HL-60/S4 treated with phorbol 12-myristate 13-acetate at 8.2 ng/mL for 4 days and 3 days (cell line): ENCODE data around the gene SLC35E2B.

ENCODE experiments used
- in situ Hi-C: fragments of 300-500 bp; cut with MboI; formaldehyde crosslinking; loops from 2 replicates; pipeline ENCODE4 v1.15.0; 2022; ENCODE audit warnings: low sequenced_read_pairs

SLC35E2B gene

DNA sequence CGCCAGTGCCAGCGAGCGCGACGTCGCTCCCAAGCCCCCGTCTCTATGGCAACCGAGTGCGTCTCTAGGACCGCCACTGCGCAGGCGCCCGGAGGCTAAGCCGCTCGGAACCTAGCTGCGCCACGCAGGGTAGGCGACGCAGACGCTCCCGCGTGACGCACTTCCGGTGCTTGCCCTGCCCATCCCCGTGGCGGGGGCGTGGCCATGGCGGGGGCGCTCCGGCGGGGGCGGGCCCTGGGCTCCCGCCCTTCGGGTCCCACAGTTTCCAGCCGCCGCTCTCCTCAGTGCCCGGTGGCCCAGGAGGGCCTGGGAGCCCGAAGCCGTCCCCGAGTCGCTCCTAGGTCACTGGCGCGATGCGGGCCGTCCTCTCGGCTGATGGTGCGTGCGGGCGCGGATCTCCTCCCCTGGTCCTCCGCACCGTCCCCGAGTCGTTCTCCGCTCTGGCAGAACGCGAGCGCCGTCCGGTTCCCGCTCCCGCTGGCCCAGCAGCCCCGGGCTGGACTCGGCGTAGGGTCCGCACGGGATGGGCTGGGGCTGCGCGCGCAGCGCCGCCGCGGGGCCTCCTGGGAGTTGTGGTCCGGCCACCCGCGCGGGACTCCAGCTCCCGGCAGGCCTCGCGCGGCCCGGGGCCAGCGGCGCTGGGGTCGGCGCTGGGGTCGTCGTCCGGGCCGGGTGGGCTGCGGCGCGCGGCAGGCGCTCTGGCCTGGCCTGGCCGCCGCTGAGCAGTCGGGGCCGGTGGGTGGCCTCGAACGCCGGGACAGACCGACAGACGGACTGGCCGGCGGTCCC, 77.1 kb downstream of the SLC35E2B start, which contains the start of gene MIB2:
Gene MIB2, plus strand, starts transcription at position 245 of the 789 bp plus-strand sequence. CDS start 7,953 bp downstream, outside the sequence.
- in situ Hi-C loops = no loop called here

- in situ Hi-C loops = no loop called here
Observed at GRCh38 chr1:1614954-1615255, 77.7 kb downstream of the SLC35E2B start.

GRCh38 chr1:1614204-1614953, 78.2 kb downstream of the SLC35E2B start:
- in situ Hi-C loops = no loop called here

DNA sequence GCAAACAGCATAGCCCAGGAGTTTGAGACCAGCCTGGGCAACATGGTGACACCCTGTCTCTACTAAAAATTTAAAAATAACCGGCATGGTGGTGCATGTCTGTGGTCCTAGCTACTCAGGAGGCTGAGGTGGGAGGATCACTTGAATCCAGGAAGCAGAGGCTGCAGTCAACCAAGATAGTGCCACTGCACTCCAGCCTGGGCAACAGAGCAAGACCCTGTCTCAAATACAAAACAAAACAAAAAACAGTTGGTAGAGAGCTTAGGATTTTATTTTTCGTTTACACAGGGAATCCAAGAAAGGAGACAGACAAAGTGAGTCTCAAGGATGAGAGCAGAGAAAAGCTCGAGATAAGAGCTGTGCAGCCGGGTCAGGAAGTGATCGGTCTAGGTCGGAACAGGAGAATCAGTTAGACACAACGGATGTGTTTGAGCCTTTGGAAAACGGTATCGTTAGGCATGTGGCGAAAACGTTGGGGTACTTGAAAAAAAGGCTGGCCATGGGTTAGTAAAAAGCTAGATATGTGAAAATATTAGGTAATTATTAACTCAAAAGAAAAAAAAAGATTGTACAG, 79.0 kb downstream of the SLC35E2B start:
- in situ Hi-C loops = no loop called here

DNA sequence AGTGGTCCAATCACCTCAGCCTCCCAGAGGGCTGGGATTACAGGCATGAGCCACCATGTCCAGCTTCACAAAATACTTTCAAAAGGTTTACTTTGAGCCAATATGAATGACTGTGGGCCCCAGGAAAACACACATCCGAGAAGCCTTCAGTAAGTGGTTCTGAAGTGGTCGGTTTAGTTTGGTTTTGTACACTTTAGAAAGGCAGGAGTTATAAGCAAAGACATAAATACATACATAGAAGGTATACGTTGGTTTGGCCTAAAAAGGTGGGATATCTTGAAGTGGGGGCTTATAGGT, 80.5 kb downstream of the SLC35E2B start:
- in situ Hi-C loops = no loop called here

DNA sequence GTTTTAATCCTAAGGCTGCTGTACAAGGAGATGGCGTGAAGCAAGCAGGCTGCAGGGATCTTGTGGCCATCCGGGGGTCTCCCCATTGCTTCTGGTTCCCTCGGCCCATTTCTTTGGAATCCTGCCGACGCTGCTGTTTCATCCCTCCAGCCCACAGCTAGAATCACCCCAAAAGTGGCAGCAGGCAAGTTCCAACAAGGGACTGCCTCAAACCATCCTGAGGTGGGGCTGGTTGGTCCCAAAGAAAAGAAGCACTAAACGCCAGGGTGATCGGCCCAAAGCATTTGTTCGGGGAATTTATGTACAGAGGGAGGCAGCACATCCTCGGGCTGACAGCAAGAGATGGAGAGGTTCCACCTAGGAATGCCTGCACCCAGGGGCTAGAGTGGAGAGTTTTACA, 81.8 kb downstream of the SLC35E2B start:
- in situ Hi-C loops = no loop called here

DNA sequence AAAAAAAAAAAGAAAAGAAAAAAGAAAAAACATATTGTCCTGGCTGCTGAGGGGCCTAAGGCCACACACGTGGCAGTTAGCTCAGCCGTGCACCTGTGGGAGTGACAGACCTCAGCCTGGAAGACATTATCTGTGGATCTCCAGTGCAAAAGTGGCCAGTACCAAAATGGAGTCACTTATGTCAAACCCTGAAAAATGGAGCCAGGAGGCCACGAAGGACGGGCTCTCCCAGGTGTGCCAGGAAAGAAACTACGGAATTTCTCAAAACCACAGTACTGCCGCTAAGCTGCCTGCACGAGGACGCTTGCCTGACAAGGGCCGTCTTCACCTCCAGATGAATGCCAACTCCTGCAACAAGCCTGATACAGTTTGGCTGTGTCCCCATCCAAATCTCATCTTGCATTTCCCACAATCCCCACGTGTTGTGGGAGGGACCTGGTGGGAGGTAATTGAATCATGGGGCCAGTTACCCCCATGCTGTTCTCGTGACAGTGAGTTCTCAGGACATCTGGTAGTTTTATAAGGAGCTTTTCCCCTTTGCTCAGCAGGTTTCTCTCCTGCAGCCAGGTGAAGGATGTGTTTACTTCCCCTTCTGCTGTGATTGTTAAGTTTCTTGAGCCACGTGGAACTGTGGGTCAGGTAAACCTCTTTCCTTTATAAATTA, 82.6 kb downstream of the SLC35E2B start:
- in situ Hi-C loops = no loop called here
